RPMI8226 (cell line): ENCODE data around the gene MUC3A.
"Not testable (repeated sequence)": the region's sequence is repeated elsewhere in the genome, so short reads cannot be mapped to it uniquely, and the experiment has no call there.

Experiments
- DNase-seq: peaks from one replicate; pipeline ENCODE4 v3.0.0-alpha.2; 2015

The MUC3A gene

GRCh38 chr7:100975371-100975821 is 26.1 kb downstream of the MUC3A start:
- DNase-seq, result no peak

- DNase-seq, result no peak
These were observed 29.0 kb downstream of the MUC3A start for GRCh38 chr7:100978300-100978699.

DNA sequence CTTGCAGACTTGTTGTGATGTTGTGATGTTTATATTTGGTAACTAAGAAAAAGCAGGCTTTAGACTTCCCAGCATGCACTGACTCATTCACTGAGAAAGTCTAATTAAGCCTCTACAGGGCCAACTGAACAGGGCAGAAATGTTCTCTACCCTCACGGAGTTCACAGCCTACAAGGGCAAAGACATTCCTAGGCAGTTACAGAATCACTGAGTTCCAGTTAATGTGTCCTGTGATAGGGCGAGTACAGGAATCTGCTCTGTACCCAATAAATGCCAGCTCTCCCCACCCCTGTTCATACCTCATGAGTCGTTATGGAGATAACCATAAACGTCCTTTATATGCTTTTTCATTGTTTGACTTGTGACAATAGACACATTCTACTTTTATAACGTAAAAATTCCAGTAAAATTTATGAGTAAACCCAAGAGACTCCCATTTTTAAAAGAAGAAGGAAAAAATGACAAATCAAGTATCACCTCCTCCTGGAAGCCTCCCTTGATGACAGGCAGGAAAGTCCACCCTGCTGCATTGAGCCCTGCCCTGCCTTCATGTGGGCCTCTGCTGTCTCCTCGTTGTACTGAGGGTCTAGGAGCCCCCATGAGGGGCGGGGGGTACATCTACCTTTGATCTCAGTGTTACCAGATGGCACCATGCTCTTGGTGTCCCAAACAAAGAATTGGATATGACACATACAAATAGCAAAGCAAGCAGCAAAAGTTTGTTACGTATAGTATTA is 34.3 kb downstream of the MUC3A start:
- no peak for DNase-seq

GRCh38 chr7:100984241-100984918 is 35.0 kb downstream of the MUC3A start:
- not testable (repeated sequence) for DNase-seq

DNA sequence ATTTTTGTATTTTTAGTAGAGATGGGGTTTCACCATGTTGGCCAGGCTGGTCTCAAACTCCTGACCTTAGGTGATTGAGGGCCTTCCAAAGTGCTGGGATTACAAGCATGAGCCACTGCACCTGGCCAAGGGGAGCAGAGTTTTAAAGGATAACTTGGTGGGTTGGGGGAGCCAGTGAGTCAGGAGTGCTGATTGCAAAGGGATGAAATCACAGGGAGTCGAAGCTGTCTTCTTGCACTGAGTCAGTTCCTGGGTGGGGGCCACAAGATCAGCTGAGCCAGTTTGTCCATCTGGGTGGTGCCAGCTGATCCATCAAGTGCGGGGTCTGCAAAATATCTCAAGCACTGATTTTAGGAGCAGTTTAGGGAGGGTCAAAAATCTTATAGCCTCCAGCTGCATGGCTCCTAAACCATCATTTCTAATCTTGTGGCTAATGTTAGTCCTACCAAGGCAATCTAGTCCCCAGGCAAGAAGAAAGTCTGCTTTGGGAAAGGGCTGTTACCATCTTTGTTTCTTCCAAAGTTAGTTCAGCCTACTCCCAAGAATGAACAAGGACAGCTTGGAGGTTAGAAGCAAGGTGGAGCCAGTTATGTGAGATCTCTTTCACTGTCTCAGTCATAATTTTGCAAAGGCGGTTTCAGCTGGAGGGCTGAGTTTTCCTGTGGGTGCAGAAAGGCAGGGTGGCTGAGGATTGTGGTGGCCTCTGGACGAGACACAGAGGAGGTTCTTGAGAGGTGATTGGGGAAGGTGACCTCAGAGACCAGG is 35.9 kb downstream of the MUC3A start:
- not testable (repeated sequence) for DNase-seq

DNA sequence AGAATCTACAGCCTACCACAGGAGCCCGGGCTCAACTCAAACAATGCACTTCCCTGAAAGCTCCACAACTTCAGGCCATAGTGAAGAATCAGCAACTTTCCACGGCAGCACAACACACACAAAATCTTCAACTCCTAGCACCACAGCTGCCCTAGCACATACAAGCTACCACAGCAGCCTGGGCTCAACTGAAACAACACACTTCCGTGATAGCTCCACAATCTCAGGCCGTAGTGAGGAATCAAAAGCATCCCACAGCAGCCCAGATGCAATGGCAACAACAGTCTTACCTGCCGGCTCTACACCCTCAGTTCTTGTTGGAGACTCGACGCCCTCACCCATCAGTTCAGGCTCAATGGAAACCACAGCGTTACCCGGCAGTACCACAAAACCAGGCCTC is 42.3 kb downstream of the MUC3A start:
- DNase-seq, result no peak

GRCh38 chr7:100992280-100992679 is 42.9 kb downstream of the MUC3A start:
- not testable (repeated sequence) for DNase-seq

GRCh38 chr7:100994671-100995070 is 45.3 kb downstream of the MUC3A start:
- not testable (repeated sequence) for DNase-seq

DNA sequence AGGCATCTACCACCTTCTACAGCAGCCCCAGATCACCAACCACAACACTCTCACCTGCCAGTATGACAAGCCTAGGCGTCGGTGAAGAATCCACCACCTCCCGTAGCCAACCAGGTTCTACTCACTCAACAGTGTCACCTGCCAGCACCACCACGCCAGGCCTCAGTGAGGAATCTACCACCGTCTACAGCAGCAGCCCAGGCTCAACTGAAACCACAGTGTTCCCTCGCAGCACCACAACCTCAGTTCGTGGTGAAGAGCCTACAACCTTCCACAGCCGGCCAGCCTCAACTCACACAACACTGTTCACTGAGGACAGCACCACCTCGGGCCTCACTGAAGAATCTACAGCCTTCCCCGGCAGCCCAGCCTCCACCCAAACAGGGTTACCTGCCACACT is 49.2 kb downstream of the MUC3A start:
- DNase-seq, result not testable (repeated sequence)

DNA sequence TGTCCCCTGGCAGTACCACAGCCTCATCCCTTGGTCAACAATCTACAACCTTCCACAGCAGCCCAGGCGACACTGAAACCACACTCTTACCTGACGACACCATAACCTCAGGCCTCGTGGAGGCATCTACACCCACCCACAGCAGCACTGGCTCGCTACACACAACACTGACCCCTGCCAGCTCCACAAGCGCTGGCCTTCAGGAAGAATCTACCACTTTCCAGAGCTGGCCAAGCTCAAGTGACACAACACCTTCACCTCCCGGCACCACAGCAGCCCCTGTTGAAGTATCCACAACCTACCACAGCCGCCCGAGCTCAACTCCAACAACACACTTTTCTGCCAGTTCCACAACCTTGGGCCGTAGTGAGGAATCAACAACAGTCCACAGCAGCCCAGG is 50.0 kb downstream of the MUC3A start:
- DNase-seq, result not testable (repeated sequence)

DNA sequence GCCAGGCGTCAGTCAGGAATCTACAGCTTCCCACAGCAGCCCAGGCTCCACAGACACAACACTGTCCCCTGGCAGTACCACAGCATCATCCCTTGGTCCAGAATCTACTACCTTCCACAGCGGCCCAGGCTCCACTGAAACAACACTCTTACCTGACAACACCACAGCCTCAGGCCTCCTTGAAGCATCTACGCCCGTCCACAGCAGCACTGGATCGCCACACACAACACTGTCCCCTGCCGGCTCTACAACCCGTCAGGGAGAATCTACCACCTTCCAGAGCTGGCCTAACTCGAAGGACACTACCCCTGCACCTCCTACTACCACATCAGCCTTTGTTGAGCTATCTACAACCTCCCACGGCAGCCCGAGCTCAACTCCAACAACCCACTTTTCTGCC is 50.7 kb downstream of the MUC3A start:
- not testable (repeated sequence) for DNase-seq

- DNase-seq, result not testable (repeated sequence)
These were observed 53.0 kb downstream of the MUC3A start for GRCh38 chr7:101002333-101002732.

DNA sequence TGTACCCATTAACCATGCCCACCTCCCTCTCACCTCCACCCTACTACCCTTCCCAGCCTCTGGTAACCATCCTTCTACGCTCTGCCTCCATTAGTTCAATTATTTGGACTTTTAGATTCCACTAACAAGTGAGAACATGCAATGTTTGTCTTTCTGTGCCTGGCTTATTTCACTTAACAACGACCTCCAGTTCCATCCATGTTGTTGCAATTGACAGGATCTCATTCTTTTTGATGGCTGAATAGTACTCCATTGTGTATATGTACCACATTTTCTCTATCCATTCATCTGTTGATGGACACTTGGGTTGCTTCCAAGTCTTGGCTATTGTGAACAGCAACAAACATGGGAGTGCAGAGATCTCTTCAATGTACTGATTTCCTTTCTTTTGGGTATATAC is 58.0 kb downstream of the MUC3A start:
- not testable (repeated sequence) for DNase-seq

DNA sequence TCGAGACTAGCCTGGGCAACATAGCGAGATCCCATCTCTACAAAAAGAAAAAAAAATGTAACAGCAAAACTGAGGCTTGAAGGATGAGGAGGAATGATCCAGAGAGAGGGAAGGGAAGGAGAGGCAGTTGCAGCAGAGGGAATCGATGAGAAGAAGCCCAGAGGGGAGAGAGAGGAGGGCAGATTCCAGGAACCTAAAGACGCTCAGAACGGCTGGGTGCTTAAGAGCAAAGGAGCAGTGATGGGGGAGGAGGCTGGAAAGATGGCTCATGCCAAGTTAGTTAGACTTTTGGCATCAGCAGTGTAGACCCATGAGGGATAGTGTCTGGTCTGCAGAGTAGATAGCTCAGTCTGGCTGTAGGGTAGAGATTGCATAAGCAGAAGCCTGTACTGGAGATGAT is 60.3 kb downstream of the MUC3A start:
- DNase-seq, result no peak

- DNase-seq, result no peak
These were observed 63.6 kb downstream of the MUC3A start for GRCh38 chr7:101012931-101013330.

DNA sequence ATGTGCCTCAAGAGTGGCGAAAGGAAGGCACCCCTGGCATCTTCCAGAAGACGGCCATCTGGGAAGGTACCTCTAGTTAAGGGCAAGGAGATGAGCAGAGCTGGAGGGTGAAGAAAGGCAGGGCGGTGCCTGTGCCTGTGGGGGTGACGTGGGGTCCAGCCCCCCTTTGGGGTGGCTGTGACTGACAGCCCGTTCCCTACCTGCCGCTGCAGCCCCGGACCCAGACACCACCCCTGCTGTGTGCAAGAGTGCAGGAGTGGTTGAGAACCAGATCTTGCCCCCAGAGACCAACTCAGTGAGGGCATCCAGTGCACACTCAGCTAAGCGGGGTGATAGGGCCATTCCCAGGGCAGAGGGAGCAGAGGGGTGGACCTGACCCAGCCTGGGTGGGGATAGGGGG is 66.3 kb downstream of the MUC3A start:
- no peak for DNase-seq

DNA sequence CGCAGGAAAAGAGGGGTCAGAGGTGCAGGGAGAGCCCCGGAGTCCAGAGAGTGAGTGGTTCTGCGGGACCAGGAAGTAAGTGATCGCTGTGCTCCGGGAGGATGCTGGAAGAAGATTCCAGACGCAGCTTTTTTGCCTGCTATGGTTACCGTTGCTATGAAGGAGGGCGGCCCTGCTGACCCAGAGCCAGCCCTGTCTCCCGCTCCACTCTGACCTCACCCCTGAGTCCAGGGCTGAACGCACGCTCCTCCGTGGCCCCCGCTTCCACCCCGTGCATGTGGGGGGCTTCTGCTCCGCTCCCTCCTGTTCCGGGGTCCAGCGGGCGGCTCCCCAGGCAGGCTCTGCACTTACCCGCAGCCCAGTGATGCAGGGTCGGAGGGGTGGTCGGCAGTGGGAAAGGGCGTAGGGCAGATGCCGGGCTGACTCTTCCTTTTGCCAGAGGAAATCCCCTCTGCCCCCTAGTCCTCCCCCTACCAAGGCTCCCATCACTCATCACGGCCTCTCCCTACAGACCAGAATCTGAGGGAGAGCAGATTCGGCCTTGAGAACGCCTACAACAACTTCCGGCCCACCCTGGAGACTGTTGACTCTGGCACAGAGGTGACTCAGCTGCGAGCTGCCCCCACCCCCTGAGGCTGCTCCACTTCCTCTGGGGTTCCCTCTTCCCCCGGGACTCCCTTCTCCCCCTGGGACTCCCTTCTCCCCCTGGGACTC is 67.9 kb downstream of the MUC3A start:
- peak; percentile 73 for DNase-seq
